RWPE2 (cell line): ENCODE data around the gene PLVAP.

Experiments used
- ATAC-seq: fragments of 200-7000 bp; cut with Tn5 transposase; 3 replicates; pipeline ENCODE4 v1.9.1; 2021; ENCODE audit warnings: low read depth
- DNase-seq: peaks from one replicate; pipeline ENCODE4 v3.0.0-alpha.2; 2020; ENCODE audit warnings: low spot score
- H3K27ac ChIP-seq: fragments of 450-650 bp; 2 replicates; pipeline ENCODE4 v1.5.1; 2017; ENCODE audit warnings: mild to moderate bottlenecking; ENCODE audit not compliant: poor library complexity, severe bottlenecking
- H3K27me3 ChIP-seq: fragments of 250-450 bp; sonication (Bioruptor Pico); 2 replicates; pipeline ENCODE4 v1.5.1; 2021; ENCODE audit warnings: mild to moderate bottlenecking, moderate library complexity; ENCODE audit not compliant: insufficient read depth, poor library complexity, severe bottlenecking
- H3K36me3 ChIP-seq: fragments of 250-450 bp; sonication (Bioruptor Pico); 2 replicates; pipeline ENCODE4 v1.5.1; 2020; ENCODE audit warnings: low read depth, mild to moderate bottlenecking, moderate library complexity
- H3K4me1 ChIP-seq: fragments of 250-450 bp; sonication (Bioruptor Pico); 2 replicates; pipeline ENCODE4 v1.5.1; 2021; ENCODE audit warnings: mild to moderate bottlenecking, moderate library complexity; ENCODE audit not compliant: insufficient read depth, poor library complexity, severe bottlenecking
- H3K4me3 ChIP-seq: fragments of 250-450 bp; sonication (Bioruptor Pico); 2 replicates; pipeline ENCODE4 v1.5.1; 2021; ENCODE audit warnings: mild to moderate bottlenecking, moderate library complexity; ENCODE audit not compliant: severe bottlenecking
- H3K9me3 ChIP-seq: fragments of 250-450 bp; sonication (Bioruptor Pico); 2 replicates; pipeline ENCODE4 v1.5.1; 2021; ENCODE audit warnings: mild to moderate bottlenecking, moderate library complexity; ENCODE audit not compliant: severe bottlenecking
- CTCF ChIP-seq: fragments of 450-650 bp; IDR thresholded peaks from one replicate; pipeline ENCODE4 v1.5.1; 2017; ENCODE audit warnings: mild to moderate bottlenecking, moderate library complexity; ENCODE audit not compliant: poor library complexity, severe bottlenecking

PLVAP gene

GRCh38 chr19:17323300-17323963 lies 53.7 kb downstream of the PLVAP start:
- no peak overlapping the region for H3K27ac ChIP-seq
- no peak for DNase-seq

GRCh38 chr19:17322854-17323253 lies 54.3 kb downstream of the PLVAP start:
- H3K27ac ChIP-seq, result no peak overlapping the region
- H3K27me3 ChIP-seq, result no peaks in the 10 kb centered on the region
- ATAC-seq, result no peak

More at GRCh38 chr19:17323300-17323963, 53.7 kb downstream of the PLVAP start:
- no peak for ATAC-seq
- H3K9me3 ChIP-seq, result no peaks in the 10 kb centered on the region
- TF ChIP-seq CTCF, result no peak
- peaks cover 13% of the 10 kb centered on the region for H3K4me1 ChIP-seq
- H3K36me3 ChIP-seq, result peaks cover 25% of the 10 kb centered on the region
- H3K4me3 ChIP-seq, result no peak overlapping the region
- no peaks in the 10 kb centered on the region for H3K27me3 ChIP-seq

GRCh38 chr19:17321655-17322489 lies 55.3 kb downstream of the PLVAP start:
- no peak for TF ChIP-seq CTCF
- no peak; the same call in 2 of the 3 replicates for ATAC-seq
- Histone ChIP-seq H3K36me3 (peaks cover 38% of the 10 kb centered on the region), H3K4me3 (no peak overlapping the region), H3K27me3 (no peaks in the 10 kb centered on the region), H3K4me1 (peaks cover 20% of the 10 kb centered on the region), H3K9me3 (no peaks in the 10 kb centered on the region), H3K27ac (no peak overlapping the region)
- no peak for DNase-seq

More at GRCh38 chr19:17322854-17323253, 54.3 kb downstream of the PLVAP start:
- no peaks in the 10 kb centered on the region for H3K9me3 ChIP-seq
- DNase-seq, result no peak
- peaks cover 15% of the 10 kb centered on the region for H3K4me1 ChIP-seq
- H3K36me3 ChIP-seq, result peaks cover 31% of the 10 kb centered on the region
- no peak for TF ChIP-seq CTCF
- no peak overlapping the region for H3K4me3 ChIP-seq

DNA sequence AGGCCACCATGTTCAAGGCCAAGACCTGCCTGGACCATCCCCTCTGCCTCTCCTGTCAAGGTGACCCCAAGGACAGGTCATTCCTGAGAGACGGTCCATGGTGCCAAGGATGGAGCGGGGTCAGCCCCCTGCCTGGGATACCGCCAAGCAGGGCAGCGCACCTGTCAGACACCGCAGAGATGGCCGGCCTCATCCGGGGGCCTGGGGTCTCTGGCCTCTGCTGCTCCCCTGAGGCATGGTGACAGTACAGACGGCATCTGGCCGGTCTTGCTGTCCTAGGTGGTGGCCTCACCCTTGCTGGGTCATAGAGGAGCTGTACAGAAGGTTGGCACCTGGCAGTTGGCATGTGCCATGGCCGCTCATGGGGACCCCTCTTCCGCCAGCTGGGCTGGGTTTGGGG lies 56.7 kb downstream of the PLVAP start:
- no peak for ATAC-seq
- H3K27ac ChIP-seq, result no peak overlapping the region

More for the DNA sequence above, 56.7 kb downstream of the PLVAP start:
- peaks cover 9% of the 10 kb centered on the region for H3K4me1 ChIP-seq
- DNase-seq, result no peak
- H3K36me3 ChIP-seq, result peaks cover 52% of the 10 kb centered on the region
- no peaks in the 10 kb centered on the region for H3K27me3 ChIP-seq
- H3K9me3 ChIP-seq, result no peaks in the 10 kb centered on the region
- H3K4me3 ChIP-seq, result no peak overlapping the region
- no peak for TF ChIP-seq CTCF
